HG03095 (cell line): Measurements from ENCODE around the gene RESF1.
"Not testable (repeated sequence)": the region's sequence is repeated elsewhere in the genome, so short reads cannot be mapped to it uniquely, and the experiment has no call there.

Experiments used
- ATAC-seq: cut with Tn5 transposase; IDR thresholded peaks from one replicate; pipeline ENCODE4 v1.9.1; 2021; ENCODE audit warnings: moderate library complexity; ENCODE audit not compliant: unreplicated experiment

RESF1 gene

GRCh38 chr12:31959161-31959700, at the start of gene RESF1:
Gene RESF1 (plus strand): TSS chr12:31959415. CDS start chr12:31980956, 21,541 bp downstream.
- ATAC-seq = peak; percentile 88

GRCh38 chr12:31914927-31915326, 44.3 kb upstream of the RESF1 start:
- no peak for ATAC-seq

- ATAC-seq = no peak
These were observed 43.8 kb upstream of the RESF1 start for GRCh38 chr12:31915446-31915845.

- ATAC-seq = no peak
These were observed 36.7 kb upstream of the RESF1 start for GRCh38 chr12:31922341-31923062.

DNA sequence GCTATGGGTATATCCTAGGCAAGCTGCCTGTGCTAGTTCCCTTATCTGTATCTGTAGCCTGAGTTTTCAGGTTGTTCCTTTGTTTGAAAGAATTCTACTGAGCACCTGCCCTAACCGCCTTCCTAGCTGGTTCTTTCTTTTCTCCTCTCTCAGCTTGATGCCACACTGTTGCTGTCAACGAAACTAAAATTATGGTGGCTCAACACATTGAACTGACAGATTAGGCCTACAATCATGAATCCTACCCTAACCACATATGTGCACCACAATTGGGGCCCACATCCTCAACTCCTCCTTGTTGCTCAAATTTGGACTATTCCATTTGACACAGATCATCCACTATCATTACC, 36.2 kb upstream of the RESF1 start:
- ATAC-seq = no peak

DNA sequence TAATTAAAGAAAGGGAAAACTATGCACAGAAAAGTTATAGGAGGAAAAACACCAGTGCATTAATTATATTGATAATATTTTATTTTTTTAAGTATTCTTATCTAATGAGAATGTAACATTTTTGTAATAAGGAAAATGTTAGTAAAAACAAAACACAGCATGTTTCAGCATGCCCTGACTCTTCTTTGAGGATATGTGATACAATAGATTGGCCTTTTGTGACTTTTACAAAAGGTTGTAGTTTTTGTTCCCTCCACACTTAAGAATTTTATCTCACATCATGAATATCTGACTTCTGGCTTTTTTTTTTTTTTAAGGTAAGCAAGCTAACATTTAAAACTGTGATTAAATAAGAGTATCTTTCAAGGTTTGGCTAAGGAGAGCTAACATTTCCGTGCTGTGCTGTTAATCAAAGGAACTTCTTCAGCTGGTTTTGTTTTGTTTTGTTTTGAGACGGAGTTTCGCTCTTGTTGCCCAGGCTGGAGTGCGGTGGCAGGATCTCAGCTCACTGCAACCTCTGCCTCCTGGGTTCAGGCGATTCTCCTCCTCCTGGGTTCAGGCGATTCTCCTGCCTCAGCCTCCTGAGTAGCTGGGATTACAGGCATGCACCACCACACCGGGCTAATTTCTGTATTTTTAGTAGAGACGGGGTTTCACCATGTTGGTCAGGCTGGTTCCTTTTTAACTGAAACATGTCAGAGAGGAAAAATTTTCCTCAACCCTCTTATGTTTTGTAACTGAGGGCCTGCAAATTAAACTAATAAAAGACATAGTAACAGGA, 30.8 kb upstream of the RESF1 start:
- ATAC-seq = no peak

DNA sequence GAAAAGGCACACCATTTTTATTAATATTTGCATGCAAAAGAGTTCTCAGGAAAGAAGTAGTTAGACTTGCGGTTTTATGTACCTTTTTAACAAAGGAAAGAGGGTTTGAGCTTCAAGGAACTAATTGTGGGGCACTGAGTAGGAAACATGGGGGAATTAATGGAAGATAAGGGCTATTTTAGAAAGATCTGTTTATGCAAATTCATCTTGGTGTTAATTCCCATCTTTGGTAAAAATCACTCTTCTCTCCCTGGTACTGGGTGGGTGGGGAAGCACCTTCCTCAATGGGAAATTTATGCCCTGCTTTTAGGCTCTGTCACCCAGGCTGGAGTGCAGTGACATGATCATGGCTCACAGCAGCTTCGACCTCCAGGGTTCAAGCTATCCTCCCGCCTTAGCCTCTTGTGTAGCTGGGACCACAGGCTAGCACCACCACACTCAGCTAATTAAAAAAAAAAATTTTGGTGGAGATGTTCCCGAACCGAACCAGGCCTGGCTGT, 30.1 kb upstream of the RESF1 start:
- no peak for ATAC-seq

DNA sequence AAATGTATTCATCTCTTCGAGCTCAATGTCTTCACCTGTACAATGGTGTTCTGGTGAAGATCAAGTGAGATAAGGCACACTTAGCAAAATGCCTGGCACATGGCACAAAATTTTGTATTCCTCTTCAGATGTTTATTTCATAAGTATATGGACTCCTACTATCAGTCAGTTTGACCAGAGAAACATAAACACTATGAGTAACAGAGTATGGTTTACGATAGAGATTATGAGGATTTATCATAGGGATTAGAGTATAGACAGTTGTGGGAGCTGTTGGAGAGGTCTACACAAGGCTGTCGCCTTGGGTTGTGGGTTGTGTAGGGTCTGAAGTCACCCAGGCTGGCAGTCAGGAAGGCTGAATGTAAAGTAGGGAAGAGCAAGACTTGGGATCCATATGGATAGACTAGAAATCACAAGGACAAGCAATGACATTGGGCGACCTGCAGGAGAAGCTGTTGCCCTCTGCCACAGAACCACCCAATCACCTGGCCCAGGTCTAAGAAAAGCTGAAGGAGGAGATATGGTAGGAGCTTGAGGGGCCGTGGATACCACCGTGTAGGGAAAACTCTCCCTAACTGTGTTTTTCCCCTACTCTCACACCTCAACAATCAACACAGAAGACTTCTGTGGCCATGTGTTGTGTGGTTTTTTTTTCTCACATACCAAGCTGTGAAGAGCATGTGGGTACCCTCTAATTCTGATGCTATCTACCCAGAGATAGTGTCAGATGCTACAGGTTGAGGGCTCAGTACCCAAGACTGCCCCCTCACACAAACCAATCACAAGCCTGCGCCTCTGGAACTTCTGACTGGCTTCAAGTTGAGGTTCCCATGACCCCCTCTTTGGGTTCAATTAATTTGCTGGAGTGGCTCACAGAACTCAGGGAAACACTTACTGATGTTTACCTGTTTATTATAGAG, 27.2 kb upstream of the RESF1 start:
- ATAC-seq = no peak

DNA sequence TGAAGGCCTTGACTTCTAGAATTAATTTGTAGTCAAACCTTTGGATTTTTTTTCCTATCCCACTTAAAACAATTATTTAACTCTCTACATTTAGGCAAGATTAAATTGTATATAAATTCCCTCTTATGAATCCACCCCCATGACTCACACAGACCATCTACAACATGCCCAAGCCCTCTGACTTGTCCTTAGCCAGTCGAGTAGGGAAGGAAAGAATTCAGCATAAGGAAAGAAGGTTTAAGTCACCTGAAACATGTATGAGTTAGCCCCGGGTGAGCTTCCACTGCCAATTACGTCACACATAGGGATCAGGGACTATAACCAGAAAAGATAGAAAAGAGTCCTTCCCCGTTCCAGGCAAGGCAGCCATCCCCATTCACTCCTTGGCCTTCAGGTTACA, 14.9 kb upstream of the RESF1 start:
- ATAC-seq = no peak

DNA sequence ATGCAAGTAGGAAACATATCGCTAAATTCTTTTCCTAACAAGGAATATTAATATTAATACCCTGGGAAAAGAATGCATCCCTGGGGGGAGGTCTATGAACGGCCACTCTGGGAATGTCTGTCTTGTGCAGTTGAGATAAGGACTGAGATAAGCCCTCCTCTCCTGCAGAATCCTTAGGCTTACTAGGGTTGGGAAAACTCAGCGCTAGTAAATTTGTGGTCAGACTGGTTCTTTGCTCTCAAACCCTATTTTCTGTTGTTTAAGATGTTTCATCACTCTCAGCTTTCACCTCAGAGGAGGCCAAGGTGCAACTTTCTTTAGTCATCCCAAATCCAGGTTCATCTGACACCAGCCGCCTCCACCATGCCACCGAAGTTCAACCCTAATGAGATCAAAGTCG, 11.2 kb upstream of the RESF1 start:
- no peak for ATAC-seq

GRCh38 chr12:31948697-31949359, 10.4 kb upstream of the RESF1 start:
- ATAC-seq = not testable (repeated sequence)

DNA sequence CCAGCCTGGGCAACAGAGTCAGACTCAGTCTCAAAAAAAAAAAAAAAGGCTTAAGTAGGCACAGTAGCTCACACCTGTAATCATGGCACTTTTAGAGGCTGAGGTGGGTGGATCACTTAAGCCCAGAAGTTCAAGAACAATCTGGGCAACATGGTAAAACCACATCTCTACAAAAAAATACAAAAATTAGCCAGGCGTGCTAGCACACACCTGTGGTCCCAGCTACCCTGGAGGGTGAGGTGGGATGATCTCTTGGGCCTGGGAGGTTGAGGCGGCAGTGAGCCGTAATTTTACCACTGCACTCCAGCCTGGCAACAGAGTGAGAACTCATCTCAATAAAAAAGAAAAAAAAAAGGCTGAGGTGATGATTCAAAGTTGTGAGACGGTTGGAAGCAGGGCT, 9.1 kb upstream of the RESF1 start:
- ATAC-seq = no peak

DNA sequence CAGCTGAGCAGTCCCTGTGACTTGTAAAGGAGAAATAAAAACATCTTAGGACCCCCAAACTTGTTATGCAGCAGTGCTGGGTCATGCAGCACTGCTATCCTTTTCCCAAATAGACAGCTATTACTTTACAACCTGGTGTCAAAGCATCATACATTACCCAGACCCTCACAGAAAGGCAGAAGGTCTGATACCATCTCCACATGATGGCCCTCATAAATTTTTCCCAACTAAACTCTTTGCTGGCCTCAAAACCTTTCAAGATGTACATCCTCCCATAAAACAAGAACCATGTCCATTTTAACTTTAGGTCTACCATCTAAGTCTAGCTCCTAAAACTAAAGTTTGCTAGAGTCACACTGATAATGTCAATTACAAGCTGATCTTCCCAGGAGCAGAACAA, 8.7 kb upstream of the RESF1 start:
- ATAC-seq = no peak

DNA sequence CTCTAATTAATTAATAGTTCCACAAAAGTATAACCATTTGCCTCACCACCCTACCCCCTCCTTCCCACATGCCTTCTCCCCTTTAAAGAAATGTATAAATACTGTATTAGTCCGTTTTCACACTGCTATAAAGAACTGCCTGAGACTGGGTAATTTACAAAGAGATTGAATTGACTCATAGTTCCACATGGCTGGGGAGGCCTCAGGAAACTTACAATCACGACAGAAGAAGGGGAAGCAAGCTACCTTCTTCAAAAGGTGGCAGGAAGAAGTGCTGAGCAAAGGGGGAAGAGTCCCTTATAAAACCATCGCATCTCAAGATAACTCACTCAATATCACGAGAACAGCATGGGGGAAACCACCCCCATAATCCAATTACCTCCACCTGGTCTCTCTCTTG, 8.2 kb upstream of the RESF1 start:
- ATAC-seq = no peak

GRCh38 chr12:31951939-31952338, 7.3 kb upstream of the RESF1 start:
- ATAC-seq = no peak

GRCh38 chr12:31952418-31952817, 6.8 kb upstream of the RESF1 start:
- no peak for ATAC-seq

DNA sequence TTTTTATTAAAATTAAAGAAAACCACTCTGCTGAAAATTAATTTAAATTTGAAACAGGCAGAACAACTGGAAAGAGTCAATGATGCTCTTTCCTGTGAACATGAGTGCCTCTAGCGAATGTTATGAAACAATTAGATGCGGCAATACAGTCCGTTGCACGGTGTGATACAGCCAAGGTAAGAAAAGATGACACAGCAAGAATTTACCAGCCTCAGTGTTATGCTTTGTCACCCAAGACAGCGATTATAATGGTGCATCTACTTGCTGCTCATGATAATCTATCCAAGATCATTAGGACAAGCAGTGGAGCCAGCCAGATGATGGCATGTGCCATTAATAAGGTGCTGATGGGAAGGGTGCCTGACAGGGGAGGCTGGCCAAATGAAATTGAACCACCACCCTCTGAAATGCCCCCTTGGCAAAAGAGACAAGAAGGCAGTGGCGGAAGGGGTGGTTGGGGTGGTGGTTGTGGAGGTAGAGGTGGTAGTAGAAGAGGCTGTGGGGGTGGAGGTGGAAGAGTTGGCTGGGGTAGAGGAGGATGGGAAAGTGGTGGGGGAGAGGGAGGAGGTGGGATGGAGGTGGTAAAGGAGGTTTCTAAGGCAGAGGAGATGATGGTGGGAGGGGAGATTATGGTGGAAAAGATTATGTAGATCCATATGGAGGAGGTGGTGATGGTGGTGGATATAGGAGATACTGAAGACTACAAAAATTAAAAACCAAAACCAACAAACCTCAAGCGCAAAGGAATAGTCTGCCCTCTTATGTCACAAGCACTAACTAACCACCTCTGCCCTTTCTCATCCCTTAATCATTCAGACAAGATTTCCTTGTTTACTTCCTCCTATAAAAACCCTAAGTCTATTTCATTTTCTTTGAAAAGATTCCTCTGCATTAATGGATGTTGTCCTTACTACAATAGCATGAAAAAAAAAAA, 4.0 kb upstream of the RESF1 start:
- ATAC-seq = no peak

DNA sequence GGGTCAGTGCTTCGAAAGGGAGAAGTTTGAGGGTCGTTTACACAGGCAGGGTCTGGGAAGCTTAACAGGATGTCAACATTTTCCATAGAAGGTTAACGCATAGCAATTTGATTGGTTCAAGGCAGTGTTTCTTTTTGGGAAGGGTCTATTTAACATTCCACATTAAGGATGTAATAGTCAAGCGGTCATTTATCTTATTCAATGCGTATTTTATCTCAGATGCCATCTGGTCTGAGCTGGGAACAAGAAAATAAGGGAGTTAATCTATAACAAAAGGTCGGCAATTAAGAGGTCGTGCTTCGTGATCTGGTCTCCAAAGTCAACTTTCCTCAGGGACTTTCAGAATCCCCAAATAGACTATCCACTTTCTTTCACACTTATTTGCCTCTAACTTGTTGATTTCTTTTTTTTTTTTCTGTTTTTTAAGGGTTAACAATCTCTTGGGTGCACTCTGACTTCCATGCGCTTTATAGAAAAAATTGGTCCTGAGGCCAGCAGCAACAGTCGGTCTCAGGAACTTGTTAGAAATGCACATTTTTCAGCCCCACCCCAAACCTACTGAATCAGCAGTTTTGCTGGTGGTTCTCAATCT, 550 bp upstream of the RESF1 start:
- no peak for ATAC-seq
